Esophagus muscularis mucosa (tissue), 4 donors: ENCODE data around the gene PLD3. TPM values are rescaled to one million over a fixed set of nuclear protein-coding genes. Genes with fewer than 3 reads are reported as not detected.
"Not testable (repeated sequence)": the region's sequence is repeated elsewhere in the genome, so short reads cannot be mapped to it uniquely, and the experiment has no call there.

Source experiments
- DNase-seq: peaks from one replicate; pipeline ENCODE4 v3.0.0-alpha.2; 2017; ENCODE audit errors: extremely low spot score
- H3K27ac ChIP-seq, 4 donors: fragments of 200-600 bp; sonication (generic); replicated peaks in 1 of 4; 1 replicate in 3 of 4; 2 replicates in 1 of 4; pipeline ENCODE4 v1.5.1; 2016 to 2019; ENCODE audit warnings: mild to moderate bottlenecking in 1 of 4
- H3K27me3 ChIP-seq, 4 donors: fragments of 200-600 bp; sonication (generic); one replicate each; pipeline versions ENCODE4 v1.5.1 to v1.6.0; 2016 to 2019
- H3K36me3 ChIP-seq, 4 donors: fragments of 200-600 bp; sonication (generic); one replicate each; pipeline ENCODE4 v1.5.1; 2016 to 2019
- H3K4me1 ChIP-seq, 4 donors: fragments of 200-600 bp; sonication (generic); one replicate each; pipeline ENCODE4 v1.5.1; 2016 to 2019
- H3K4me3 ChIP-seq, 4 donors: fragments of 200-600 bp; sonication (generic); 1 replicate in 2 of 4; 2 replicates in 2 of 4; pipeline ENCODE4 v1.5.1; 2016 to 2019; ENCODE audit warnings: mild to moderate bottlenecking in 4 of 4, moderate library complexity in 1 of 4
- H3K9me3 ChIP-seq, 4 donors: fragments of 200-600 bp; sonication (generic); 1 replicate in 3 of 4; 2 replicates in 1 of 4; pipeline ENCODE4 v1.5.1; 2016 to 2019
- EP300 ChIP-seq: sonication (generic); formaldehyde crosslinking; IDR thresholded peaks from one replicate; pipeline ENCODE4 v1.6.1; 2017; ENCODE audit warnings: antibody characterized with exemption
- POLR2A ChIP-seq: fragments of 450-650 bp; IDR thresholded peaks from one replicate; pipeline ENCODE4 v1.6.1; 2017; ENCODE audit warnings: antibody characterized with exemption, moderate library complexity, mild to moderate bottlenecking, low read depth
- POLR2AphosphoS5 ChIP-seq, 2 donors: sonication (generic); formaldehyde crosslinking; IDR thresholded peaks; one replicate each; pipeline ENCODE4 v1.6.1; 2017; ENCODE audit warnings: antibody characterized with exemption in 2 of 2
- WGBS: methylation state at CpG from one replicate; pipeline ENCODE4 v1.1.5; 2018; 5-methylcytosine and 5-hydroxymethylcytosine counted together
- intact Hi-C: fragments of 100-400 bp; cut with DNase I; formaldehyde crosslinking; loops from one replicate; pipeline ENCODE4 v1.15.1; 2023
- total RNA-seq, 4 donors: library from RNA; depleted of rRNA; stranded (reverse); fragments of >200 nt; gene quantifications; one replicate each; pipeline versions ENCODE4 v1.1.0 to v1.2.1, GENCODE V29; 2016
- TF ChIP-seq, protein P1 (sequence below), 3 experiments: fragments of 200-600 bp in 2 of 3; fragments of 450-650 bp in 1 of 3; sonication (generic) in 2 of 3; IDR thresholded peaks; one replicate each; pipeline ENCODE4 v1.5.1; 2017 to 2019; ENCODE audit warnings: antibody characterized with exemption in 3 of 3, mild to moderate bottlenecking in 2 of 3, moderate library complexity in 1 of 3

Gene PLD3
- total RNA-seq, 4 donors from 2014 or later = 206 to 280 (median 223) TPM

- intact Hi-C loops = no loop called here
- Histone ChIP-seq H3K4me1 (peaks cover 17 to 28% (median 26%) of the 10 kb centered on the region in 4 donors), H3K27ac (peak overlapping the region; percentile 85 to 93 (median 90)), H3K9me3 (no peaks in the 10 kb centered on the region), H3K36me3 (no peaks in the 10 kb centered on the region), H3K27me3 (no peaks in the 10 kb centered on the region), H3K4me3 (peak overlapping the region; percentile 59 to 75 (median 63))
- TF ChIP-seq, protein P1, sequence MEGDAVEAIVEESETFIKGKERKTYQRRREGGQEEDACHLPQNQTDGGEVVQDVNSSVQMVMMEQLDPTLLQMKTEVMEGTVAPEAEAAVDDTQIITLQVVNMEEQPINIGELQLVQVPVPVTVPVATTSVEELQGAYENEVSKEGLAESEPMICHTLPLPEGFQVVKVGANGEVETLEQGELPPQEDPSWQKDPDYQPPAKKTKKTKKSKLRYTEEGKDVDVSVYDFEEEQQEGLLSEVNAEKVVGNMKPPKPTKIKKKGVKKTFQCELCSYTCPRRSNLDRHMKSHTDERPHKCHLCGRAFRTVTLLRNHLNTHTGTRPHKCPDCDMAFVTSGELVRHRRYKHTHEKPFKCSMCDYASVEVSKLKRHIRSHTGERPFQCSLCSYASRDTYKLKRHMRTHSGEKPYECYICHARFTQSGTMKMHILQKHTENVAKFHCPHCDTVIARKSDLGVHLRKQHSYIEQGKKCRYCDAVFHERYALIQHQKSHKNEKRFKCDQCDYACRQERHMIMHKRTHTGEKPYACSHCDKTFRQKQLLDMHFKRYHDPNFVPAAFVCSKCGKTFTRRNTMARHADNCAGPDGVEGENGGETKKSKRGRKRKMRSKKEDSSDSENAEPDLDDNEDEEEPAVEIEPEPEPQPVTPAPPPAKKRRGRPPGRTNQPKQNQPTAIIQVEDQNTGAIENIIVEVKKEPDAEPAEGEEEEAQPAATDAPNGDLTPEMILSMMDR (IDR thresholded peaks at IDR 0.05) = peak in 1 of 3 experiments; percentile 4
- no peak for TF ChIP-seq POLR2A
- TF ChIP-seq EP300 = no peak
- TF ChIP-seq POLR2AphosphoS5 (IDR thresholded peaks at IDR 0.05) = peak; percentile 40 to 77
- DNase-seq = peak; percentile 98
- WGBS = 0% methylated on average over 33 of the region's 41 CpGs
Observed at GRCh38 chr19:40403262-40403984, 54.9 kb downstream of the PLD3 start.

DNA sequence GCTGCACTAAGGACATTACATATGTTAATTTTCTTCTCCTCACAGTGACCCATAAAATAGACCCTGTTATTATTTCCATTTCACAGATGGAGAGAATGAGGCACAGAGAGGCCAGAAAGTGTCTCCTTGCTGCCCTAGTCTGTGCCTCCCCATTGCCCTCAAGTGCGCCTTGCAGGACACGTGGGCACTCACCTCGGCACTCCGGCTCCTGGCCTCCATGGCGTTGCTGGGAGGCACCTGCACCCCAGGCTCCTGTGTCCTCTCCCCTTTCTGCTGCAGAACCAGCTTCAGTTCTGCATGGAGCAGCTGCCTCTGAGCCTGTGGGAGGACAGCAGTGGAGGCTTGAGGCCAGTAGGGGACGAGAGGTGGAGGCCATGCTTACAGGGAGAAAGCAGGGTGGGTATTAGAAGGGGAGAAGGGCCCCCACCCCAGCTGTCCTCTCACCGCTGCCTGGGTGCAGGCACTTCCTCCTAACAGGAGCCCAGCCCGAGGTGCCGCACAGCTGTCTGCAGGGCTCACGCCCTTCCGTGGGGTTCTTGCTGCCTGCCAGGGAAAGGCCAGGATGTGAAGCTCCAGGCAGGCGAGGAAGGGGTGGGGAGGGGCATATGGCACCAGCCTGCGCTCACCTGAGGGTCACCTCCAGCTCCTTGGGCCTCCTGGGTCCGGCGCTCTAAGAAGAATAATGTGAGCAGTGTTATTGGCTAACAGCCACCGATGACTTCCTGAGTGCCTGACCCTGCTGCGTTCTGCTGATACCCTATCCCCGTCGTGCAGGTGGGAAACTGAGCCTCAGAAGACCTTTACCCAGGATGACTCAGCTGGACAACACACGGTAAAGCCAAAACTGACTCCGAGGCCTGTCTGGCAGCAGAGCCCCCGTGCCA, 59.5 kb downstream of the PLD3 start:
- H3K27ac ChIP-seq = no peak overlapping the region
- WGBS = 73% methylated on average over 20 of the region's 22 CpGs
- TF ChIP-seq, protein P1 (IDR thresholded peaks at IDR 0.05) = no peak
- TF ChIP-seq POLR2A (no peak), EP300 (no peak), POLR2AphosphoS5 (IDR thresholded peaks at IDR 0.05) (no peak)
- H3K36me3 ChIP-seq = no peaks in the 10 kb centered on the region
- H3K27me3 ChIP-seq = no peaks in the 10 kb centered on the region
- intact Hi-C loops = no loop called here
- DNase-seq = no peak
- H3K4me1 ChIP-seq = peaks cover 38 to 49% (median 44%) of the 10 kb centered on the region in 4 donors
- no peaks in the 10 kb centered on the region for H3K9me3 ChIP-seq
- H3K4me3 ChIP-seq = no peak overlapping the region

- DNase-seq, H3K27ac ChIP-seq, H3K36me3 ChIP-seq, intact Hi-C loops, H3K27me3 ChIP-seq, H3K9me3 ChIP-seq, H3K4me3 ChIP-seq: not testable (repeated sequence)
- H3K4me1 ChIP-seq = peaks cover 40 to 48% (median 42%) of the 10 kb centered on the region in 4 donors
- WGBS = 94% methylated on average over 8 of the region's 8 CpGs
Observed at GRCh38 chr19:40408598-40408925, 60.1 kb downstream of the PLD3 start.

GRCh38 chr19:40410030-40410389, 61.5 kb downstream of the PLD3 start:
- H3K27me3 ChIP-seq = no peaks in the 10 kb centered on the region
- no peak overlapping the region for H3K4me3 ChIP-seq
- no peak for DNase-seq
- intact Hi-C loops = no loop called here
- 100% methylated on average over 1 of the region's 9 CpGs for WGBS
- H3K36me3 ChIP-seq = no peaks in the 10 kb centered on the region
- H3K9me3 ChIP-seq = no peaks in the 10 kb centered on the region
- TF ChIP-seq POLR2A (no peak), EP300 (no peak), POLR2AphosphoS5 (IDR thresholded peaks at IDR 0.05) (no peak)
- TF ChIP-seq, protein P1 (IDR thresholded peaks at IDR 0.05) = no peak
- peaks cover 35 to 41% (median 37%) of the 10 kb centered on the region in 4 donors for H3K4me1 ChIP-seq
- H3K27ac ChIP-seq = peak overlapping the region in 1 of 4 donors; percentile 69

DNA sequence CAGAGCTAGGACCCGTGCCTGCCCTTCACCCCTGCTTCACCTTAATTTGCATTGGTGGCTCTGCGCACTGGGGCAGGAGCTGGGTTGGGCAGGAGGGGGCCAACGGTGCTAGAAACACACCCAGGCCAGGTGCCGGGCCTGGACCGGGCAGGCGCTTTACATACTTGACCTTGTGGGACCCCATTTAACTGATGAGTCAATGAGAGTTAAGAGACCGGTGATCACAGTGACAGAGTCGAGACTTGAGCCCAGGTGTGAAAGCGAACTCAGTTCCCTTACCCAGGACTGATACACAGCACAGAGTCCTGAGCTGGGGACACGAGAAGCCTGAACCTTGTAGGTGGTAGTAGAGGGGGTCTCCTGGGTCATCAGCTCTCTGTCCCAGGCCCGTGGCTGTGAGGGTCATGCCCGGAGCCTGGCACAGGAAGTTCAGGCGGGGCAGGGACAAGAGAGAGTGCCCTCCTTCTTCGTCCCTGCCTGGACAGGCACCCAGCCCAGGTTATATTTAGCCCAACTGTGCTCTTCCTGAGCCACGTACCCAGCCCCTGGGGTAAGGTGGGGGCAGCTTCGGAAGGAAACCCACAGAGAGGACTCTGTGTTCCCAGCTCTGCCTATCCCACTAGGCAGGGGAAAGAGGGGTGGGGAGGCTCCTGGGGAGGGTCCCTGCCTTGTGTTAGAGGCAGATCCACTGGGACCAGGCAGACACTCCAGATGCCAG, 62.8 kb downstream of the PLD3 start:
- Histone ChIP-seq H3K27ac (peak overlapping the region; percentile 60 to 73 (median 68)), H3K4me1 (peaks cover 35 to 42% (median 38%) of the 10 kb centered on the region in 4 donors), H3K9me3 (no peaks in the 10 kb centered on the region), H3K4me3 (no peak overlapping the region), H3K27me3 (no peaks in the 10 kb centered on the region), H3K36me3 (no peaks in the 10 kb centered on the region)
- TF ChIP-seq POLR2AphosphoS5 (IDR thresholded peaks at IDR 0.05) (peak; percentile 68 to 76), EP300 (no peak)
- whole genome bisulfite sequencing = 48% methylated on average over 13 of the region's 16 CpGs
- intact Hi-C loops = no loop called here
- DNase-seq = no peak
